ENCODE data around the gene CEP89.

- TF ChIP-seq EP300 (IDR thresholded peaks at IDR 0.05) = no peak
- TF ChIP-seq CTCF (IDR thresholded peaks at IDR 0.05) = no peak
These were observed 97.2 kb downstream of the CEP89 start for GRCh38 chr19:32874605-32875004.
